T follicular helper cell (primary cell): Measurements from ENCODE around the gene MBOAT2.

Experiments
- DNase-seq: peaks from one replicate; pipeline ENCODE4 v3.0.0-alpha.2; 2020; ENCODE audit warnings: low read depth

MBOAT2 gene

GRCh38 chr2:8821276-8822217 is 181.9 kb downstream of the MBOAT2 start:
- no peak for DNase-seq

- DNase-seq, result no peak
These were observed 183.5 kb downstream of the MBOAT2 start for GRCh38 chr2:8819948-8820347.

GRCh38 chr2:8819194-8819593 is 184.3 kb downstream of the MBOAT2 start:
- no peak for DNase-seq

GRCh38 chr2:8817221-8817620 is 186.3 kb downstream of the MBOAT2 start:
- DNase-seq, result no peak

- DNase-seq, result no peak
These were observed 196.4 kb downstream of the MBOAT2 start for GRCh38 chr2:8806885-8807704.

- DNase-seq, result no peak
These were observed 197.9 kb downstream of the MBOAT2 start for GRCh38 chr2:8805278-8806210.

- no peak for DNase-seq
These were observed 199.7 kb downstream of the MBOAT2 start for GRCh38 chr2:8803658-8804379.

- no peak for DNase-seq
These were observed 200.7 kb downstream of the MBOAT2 start for GRCh38 chr2:8802741-8803140.
